ENCODE measurements around the gene TMEM156.
"Not testable (repeated sequence)": the region's sequence is repeated elsewhere in the genome, so short reads cannot be mapped to it uniquely, and the experiment has no call there.

Gene TMEM156

DNA sequence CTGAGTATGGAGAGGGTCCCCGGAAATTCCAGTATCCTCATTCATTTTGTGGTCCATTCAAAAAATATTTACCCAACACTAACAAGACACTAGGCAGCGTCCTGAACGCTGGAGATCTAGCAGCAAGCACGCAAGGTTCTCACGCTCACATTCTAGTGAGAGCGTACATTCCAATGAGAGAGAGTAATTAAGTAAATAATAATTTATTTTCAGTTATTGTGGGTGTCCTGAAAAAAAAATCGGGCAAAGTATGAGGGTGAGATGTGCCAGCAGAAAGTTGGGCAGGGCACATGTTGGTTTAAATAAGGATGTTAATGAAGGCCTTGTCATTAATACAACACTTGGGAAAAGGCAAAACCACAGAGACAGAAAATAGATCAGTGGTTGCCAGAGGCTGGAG, 4.0 kb upstream of the TMEM156 start:
- no peak overlapping the region for H3K4me3 ChIP-seq
- peaks cover 12% of the 10 kb centered on the region for H3K4me1 ChIP-seq
- no peaks in the 10 kb centered on the region for H3K9me3 ChIP-seq
- no peak for DNase-seq (ENCODE audit: low spot score in 2 of 2)
- H3K27me3 ChIP-seq (ENCODE audit: low read depth), result no peaks in the 10 kb centered on the region
- in situ Hi-C loops (cut with MboI; ENCODE audit: low sequenced_read_pairs), result no loop called here
- no peaks in the 10 kb centered on the region for H3K36me3 ChIP-seq (replicated peaks)

DNA sequence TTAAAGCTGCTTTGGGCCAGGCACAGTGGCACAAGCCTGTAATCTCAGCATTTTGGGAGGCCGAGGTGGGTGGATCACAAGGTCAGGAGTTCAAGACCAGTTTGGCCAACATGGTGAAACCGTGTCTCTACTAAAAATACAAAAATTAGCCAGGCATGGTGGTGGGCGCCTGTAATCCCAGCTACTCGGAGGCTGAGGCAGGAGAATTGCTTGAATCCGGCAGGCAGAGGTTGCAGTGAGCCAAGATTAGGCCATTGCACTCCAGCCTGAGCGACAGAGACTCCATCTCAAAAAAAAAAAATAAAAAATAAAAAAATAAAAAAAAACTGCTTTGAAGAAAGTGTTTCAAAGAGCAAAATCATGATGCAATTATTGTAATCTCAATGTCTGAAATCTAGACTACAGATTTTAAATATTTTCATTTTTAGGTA, 604 bp downstream of the TMEM156 start:
- H3K27me3 ChIP-seq (ENCODE audit: low read depth); DNase-seq (ENCODE audit: low spot score in 2 of 2); H3K9me3 ChIP-seq; H3K4me1 ChIP-seq; in situ Hi-C loops (cut with MboI; ENCODE audit: low sequenced_read_pairs); H3K36me3 ChIP-seq (replicated peaks); H3K4me3 ChIP-seq: not testable (repeated sequence)

- no peak overlapping the region for H3K4me3 ChIP-seq
- in situ Hi-C loops (cut with MboI; ENCODE audit: low sequenced_read_pairs), result no loop called here
- H3K36me3 ChIP-seq (replicated peaks), result no peaks in the 10 kb centered on the region
- DNase-seq (ENCODE audit: low spot score in 2 of 2), result no peak
- H3K4me1 ChIP-seq, result no peaks in the 10 kb centered on the region
- H3K27me3 ChIP-seq (ENCODE audit: low read depth), result no peaks in the 10 kb centered on the region
- H3K9me3 ChIP-seq, result no peaks in the 10 kb centered on the region
Observed at GRCh38 chr4:39030725-39031124, 1.5 kb downstream of the TMEM156 start.

DNA sequence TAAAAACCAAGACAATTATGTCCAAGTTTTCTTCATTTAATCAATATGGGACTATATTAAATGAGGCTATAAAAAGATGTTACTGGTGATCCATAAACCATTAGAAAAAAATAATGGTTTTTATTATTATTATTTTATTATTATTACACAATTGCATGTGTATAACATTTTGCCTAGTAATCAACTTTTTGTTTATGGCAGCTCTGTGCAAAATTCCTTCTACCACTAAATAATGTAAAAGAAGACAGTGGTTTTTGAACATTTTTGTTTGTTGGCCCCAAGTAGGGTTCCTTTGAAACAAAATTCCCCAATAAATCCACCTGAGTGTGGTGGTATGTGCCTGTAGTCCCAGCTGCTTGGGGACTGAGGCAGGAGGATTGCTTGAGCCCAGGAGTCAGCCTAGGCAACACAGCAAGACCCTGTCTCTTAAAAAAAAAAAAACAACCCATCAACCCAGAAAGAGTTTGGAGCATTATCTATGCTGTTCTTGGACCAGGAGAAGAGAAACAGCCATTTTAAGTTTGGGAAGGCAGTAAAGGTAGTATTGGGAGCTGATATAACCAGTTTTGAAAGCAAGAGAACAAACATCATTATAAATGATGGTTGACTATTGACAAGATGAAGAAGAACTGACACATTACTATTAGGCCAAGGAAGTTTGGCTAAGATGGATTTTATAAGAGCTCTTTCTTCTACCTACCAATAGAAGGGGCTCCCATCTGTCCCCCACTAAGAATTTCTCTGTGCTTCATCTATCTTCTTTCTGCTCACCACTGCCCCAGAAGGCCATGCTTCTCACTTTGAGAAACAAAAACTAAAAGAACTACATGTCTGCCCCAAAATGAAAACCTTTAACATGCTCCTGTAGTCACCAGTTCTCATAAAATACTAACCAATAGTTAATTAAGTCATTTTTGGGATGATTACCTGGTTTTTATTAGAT, 2.2 kb downstream of the TMEM156 start:
- no peaks in the 10 kb centered on the region for H3K9me3 ChIP-seq
- no peak for DNase-seq (ENCODE audit: low spot score in 2 of 2)
- no peaks in the 10 kb centered on the region for H3K4me1 ChIP-seq
- in situ Hi-C loops (cut with MboI; ENCODE audit: low sequenced_read_pairs), result no loop called here
- no peak overlapping the region for H3K4me3 ChIP-seq
- H3K27me3 ChIP-seq (ENCODE audit: low read depth), result no peaks in the 10 kb centered on the region
- no peaks in the 10 kb centered on the region for H3K36me3 ChIP-seq (replicated peaks)

- H3K36me3 ChIP-seq (replicated peaks), result no peaks in the 10 kb centered on the region
Observed at GRCh38 chr4:39026096-39026495, 6.1 kb downstream of the TMEM156 start.

GRCh38 chr4:39025552-39026085, 6.6 kb downstream of the TMEM156 start:
- Histone ChIP-seq H3K9me3 (no peaks in the 10 kb centered on the region), H3K4me3 (no peak overlapping the region), H3K36me3 (replicated peaks) (no peaks in the 10 kb centered on the region), H3K4me1 (no peaks in the 10 kb centered on the region), H3K27me3 (ENCODE audit: low read depth) (no peaks in the 10 kb centered on the region)
- no peak for DNase-seq (ENCODE audit: low spot score in 2 of 2)
- in situ Hi-C loops (cut with MboI; ENCODE audit: low sequenced_read_pairs), result no loop called here

More at GRCh38 chr4:39026096-39026495, 6.1 kb downstream of the TMEM156 start:
- Histone ChIP-seq H3K27me3 (ENCODE audit: low read depth) (no peaks in the 10 kb centered on the region), H3K9me3 (no peaks in the 10 kb centered on the region), H3K4me1 (no peaks in the 10 kb centered on the region), H3K4me3 (no peak overlapping the region)
- no peak for DNase-seq (ENCODE audit: low spot score in 2 of 2)
- in situ Hi-C loops (cut with MboI; ENCODE audit: low sequenced_read_pairs), result no loop called here

DNA sequence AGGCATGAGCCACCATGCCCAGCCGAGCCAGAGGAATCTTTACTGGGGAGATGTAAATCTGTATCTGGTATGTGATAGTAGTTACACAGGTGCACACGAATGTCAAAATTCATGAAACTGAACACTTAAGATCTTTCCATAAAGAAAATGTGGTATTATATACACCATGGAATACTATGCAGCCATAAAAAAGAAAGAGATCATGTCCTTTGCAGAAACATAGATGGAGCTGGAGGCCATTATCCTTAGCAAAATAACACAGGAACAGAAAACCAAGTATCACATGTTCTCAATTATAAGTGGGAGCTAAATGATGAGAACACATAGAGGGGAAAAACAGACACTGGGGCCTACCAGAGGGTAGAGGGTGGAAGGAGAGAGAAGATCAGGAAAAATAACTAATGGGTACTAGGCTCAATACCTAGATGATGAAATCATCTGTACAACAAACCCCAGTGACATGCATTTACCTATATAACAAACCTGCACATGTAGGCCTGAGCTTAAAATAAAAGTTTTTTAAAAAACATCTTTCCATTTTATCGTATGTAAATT, 7.8 kb downstream of the TMEM156 start:
- Histone ChIP-seq H3K27me3 (ENCODE audit: low read depth) (no peaks in the 10 kb centered on the region), H3K4me3 (no peak overlapping the region), H3K4me1 (no peaks in the 10 kb centered on the region), H3K36me3 (replicated peaks) (no peaks in the 10 kb centered on the region), H3K9me3 (no peaks in the 10 kb centered on the region)
- no peak for DNase-seq (ENCODE audit: low spot score in 2 of 2)
- in situ Hi-C loops (cut with MboI; ENCODE audit: low sequenced_read_pairs), result no loop called here

DNA sequence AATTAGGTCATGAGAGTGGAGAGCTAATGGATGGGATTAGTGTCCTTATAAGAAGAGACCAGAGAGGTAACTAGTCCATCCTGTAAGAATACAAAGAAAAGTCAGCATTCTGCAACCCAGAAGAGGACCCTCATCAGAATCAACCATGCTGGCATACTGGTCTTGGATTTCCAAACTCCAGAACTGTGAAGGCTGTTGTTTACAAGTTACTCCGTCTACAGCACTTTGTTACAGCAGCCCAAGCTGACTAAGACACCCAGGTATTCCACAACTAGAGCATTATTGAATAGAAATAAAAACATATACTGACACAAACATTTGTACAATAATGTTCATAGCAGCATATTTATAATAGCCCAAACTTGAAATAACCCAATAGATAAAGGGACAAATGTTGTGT, 9.2 kb downstream of the TMEM156 start:
- no peaks in the 10 kb centered on the region for H3K9me3 ChIP-seq
- in situ Hi-C loops (cut with MboI; ENCODE audit: low sequenced_read_pairs), result no loop called here
- no peak for DNase-seq (ENCODE audit: low spot score in 2 of 2)
- H3K36me3 ChIP-seq (replicated peaks), result no peaks in the 10 kb centered on the region
- H3K4me1 ChIP-seq, result no peaks in the 10 kb centered on the region
- no peaks in the 10 kb centered on the region for H3K27me3 ChIP-seq (ENCODE audit: low read depth)
- no peak overlapping the region for H3K4me3 ChIP-seq

- no peak for DNase-seq (ENCODE audit: low spot score in 2 of 2)
- Histone ChIP-seq H3K4me1 (no peaks in the 10 kb centered on the region), H3K27me3 (ENCODE audit: low read depth) (no peaks in the 10 kb centered on the region), H3K36me3 (replicated peaks) (no peaks in the 10 kb centered on the region), H3K9me3 (no peaks in the 10 kb centered on the region), H3K4me3 (no peak overlapping the region)
- in situ Hi-C loops (cut with MboI; ENCODE audit: low sequenced_read_pairs), result no loop called here
Observed at GRCh38 chr4:39022241-39022640, 10.0 kb downstream of the TMEM156 start.

DNA sequence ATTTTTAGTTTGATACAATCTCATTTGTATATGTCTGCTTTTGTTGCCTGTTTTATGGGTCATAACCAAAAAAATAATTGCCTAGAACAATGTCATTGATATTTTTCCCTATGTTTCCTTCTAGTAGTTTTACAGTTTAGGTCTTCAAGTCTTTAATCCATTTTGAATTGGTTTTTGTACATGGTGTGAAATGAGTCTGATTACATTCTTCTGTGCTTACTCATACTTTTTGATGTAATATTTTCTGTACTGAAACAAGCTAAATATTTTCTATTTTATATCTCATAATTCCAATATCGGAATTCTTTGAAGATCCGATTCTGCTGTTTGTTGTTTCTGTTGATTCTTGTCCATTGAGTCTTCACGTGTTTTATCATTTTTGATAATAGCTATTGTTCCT, 10.6 kb downstream of the TMEM156 start:
- Histone ChIP-seq H3K4me1 (no peaks in the 10 kb centered on the region), H3K4me3 (no peak overlapping the region), H3K9me3 (no peaks in the 10 kb centered on the region), H3K36me3 (replicated peaks) (no peaks in the 10 kb centered on the region), H3K27me3 (ENCODE audit: low read depth) (no peaks in the 10 kb centered on the region)
- in situ Hi-C loops (cut with MboI; ENCODE audit: low sequenced_read_pairs), result no loop called here
- no peak for DNase-seq (ENCODE audit: low spot score in 2 of 2)

GRCh38 chr4:39020130-39020529, 12.1 kb downstream of the TMEM156 start:
- Histone ChIP-seq H3K9me3 (no peaks in the 10 kb centered on the region), H3K36me3 (replicated peaks) (no peaks in the 10 kb centered on the region)
- no peak for DNase-seq (ENCODE audit: low spot score in 2 of 2)

GRCh38 chr4:39014028-39014427, 18.2 kb downstream of the TMEM156 start:
- H3K9me3 ChIP-seq, result no peaks in the 10 kb centered on the region; the same call in 1 of the 2 replicates
- H3K4me3 ChIP-seq, result no peak overlapping the region
- no peaks in the 10 kb centered on the region for H3K4me1 ChIP-seq
- H3K36me3 ChIP-seq (replicated peaks), result no peaks in the 10 kb centered on the region
- no peaks in the 10 kb centered on the region for H3K27me3 ChIP-seq (ENCODE audit: low read depth)
- DNase-seq (ENCODE audit: low spot score in 2 of 2), result no peak
- in situ Hi-C loops (cut with MboI; ENCODE audit: low sequenced_read_pairs), result no loop called here

More at GRCh38 chr4:39020130-39020529, 12.1 kb downstream of the TMEM156 start:
- Histone ChIP-seq H3K4me3 (no peak overlapping the region), H3K4me1 (no peaks in the 10 kb centered on the region), H3K27me3 (ENCODE audit: low read depth) (no peaks in the 10 kb centered on the region)
- in situ Hi-C loops (cut with MboI; ENCODE audit: low sequenced_read_pairs), result no loop called here

DNA sequence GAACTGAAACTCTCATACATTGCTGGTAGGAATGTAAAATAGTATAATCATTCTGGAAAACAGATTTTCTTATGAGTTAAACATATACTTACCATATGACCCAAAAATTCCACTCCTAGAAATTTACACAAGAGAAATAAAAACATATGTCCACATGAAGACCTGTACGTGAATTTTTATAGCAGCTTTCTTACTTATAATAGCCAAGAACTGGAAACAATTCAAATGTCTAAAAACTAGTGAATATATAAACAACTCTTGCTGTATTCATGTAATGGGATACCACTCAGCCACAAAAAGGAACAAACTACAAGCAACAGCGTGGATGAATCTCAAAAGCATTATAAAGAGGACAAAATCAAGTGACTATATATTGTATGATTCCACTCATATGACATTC, 27.5 kb downstream of the TMEM156 start:
- Histone ChIP-seq H3K9me3 (no peaks in the 10 kb centered on the region), H3K36me3 (replicated peaks) (no peaks in the 10 kb centered on the region), H3K27me3 (ENCODE audit: low read depth) (no peaks in the 10 kb centered on the region), H3K4me3 (no peak overlapping the region), H3K4me1 (no peaks in the 10 kb centered on the region)
- in situ Hi-C loops (cut with MboI; ENCODE audit: low sequenced_read_pairs), result no loop called here
- DNase-seq (ENCODE audit: low spot score in 2 of 2), result no peak

DNA sequence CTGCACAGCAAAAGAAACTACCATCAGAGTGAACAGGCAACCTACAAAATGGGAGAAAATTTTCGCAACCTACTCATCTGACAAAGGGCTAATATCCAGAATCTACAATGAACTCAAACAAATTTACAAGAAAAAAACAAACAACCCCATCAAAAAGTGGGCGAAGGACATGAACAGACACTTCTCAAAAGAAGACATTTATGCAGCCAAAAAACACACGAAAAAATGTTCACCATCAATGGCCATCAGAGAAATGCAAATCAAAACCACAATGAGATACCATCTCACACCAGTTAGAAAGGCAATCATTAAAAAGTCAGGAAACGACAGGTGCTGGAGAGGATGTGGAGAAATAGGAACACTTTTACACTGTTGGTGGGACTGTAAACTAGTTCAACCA, 30.2 kb downstream of the TMEM156 start:
- H3K36me3 ChIP-seq (replicated peaks); in situ Hi-C loops (cut with MboI; ENCODE audit: low sequenced_read_pairs); H3K27me3 ChIP-seq (ENCODE audit: low read depth); DNase-seq (ENCODE audit: low spot score in 2 of 2); H3K4me1 ChIP-seq; H3K9me3 ChIP-seq; H3K4me3 ChIP-seq: not testable (repeated sequence)

Data from HAP-1 (cell line).